ENCODE measurements around the gene CYP46A1.
A peak's percentile ranks its signal among the peaks of the same experiment; 100 is the strongest.

The CYP46A1 gene

GRCh38 chr14:99730876-99731546 is 46.9 kb downstream of the CYP46A1 start:
- Histone ChIP-seq H3K9ac (no peak overlapping the region), H3K27ac (no peak overlapping the region), H4K20me1 (ENCODE audit: insufficient read depth) (no peaks in the 10 kb centered on the region), H3K4me2 (peak overlapping the region; percentile 54; the same call in 1 of the 2 replicates), H2AFZ (ENCODE audit: low read depth) (peak overlapping the region; percentile 76; the same call in 1 of the 2 replicates), H3K36me3 (ENCODE audit: insufficient read depth) (no peaks in the 10 kb centered on the region), H3K4me1 (ENCODE audit: low read depth, poor library complexity, severe bottlenecking) (no peaks in the 10 kb centered on the region), H3K27me3 (ENCODE audit: insufficient read depth, low read depth) (peaks cover 7% of the 10 kb centered on the region; the same call in 1 of the 2 replicates), H3K79me2 (ENCODE audit: insufficient read depth, low read depth) (no peaks in the 10 kb centered on the region), H3K4me3 (IDR thresholded peaks at IDR 0.05; ENCODE audit: insufficient read depth, low read depth, low read length) (no peak overlapping the region)
- no peak for TF ChIP-seq CTCF (conservative IDR thresholded peaks at IDR 0.05; ENCODE audit: low read depth, low read length)

- H3K36me3 ChIP-seq (ENCODE audit: insufficient read depth): no peaks in the 10 kb centered on the region
- no peak overlapping the region for H3K27ac ChIP-seq
- no peak overlapping the region for H3K4me3 ChIP-seq (IDR thresholded peaks at IDR 0.05; ENCODE audit: insufficient read depth, low read depth, low read length)
- no peaks in the 10 kb centered on the region for H3K79me2 ChIP-seq (ENCODE audit: insufficient read depth, low read depth)
- TF ChIP-seq CTCF (conservative IDR thresholded peaks at IDR 0.05; ENCODE audit: low read depth, low read length): no peak
- no peak overlapping the region for H3K4me2 ChIP-seq
- no peaks in the 10 kb centered on the region for H4K20me1 ChIP-seq (ENCODE audit: insufficient read depth)
- H3K4me1 ChIP-seq (ENCODE audit: low read depth, poor library complexity, severe bottlenecking): no peaks in the 10 kb centered on the region
- H3K9ac ChIP-seq: no peak overlapping the region
- no peak overlapping the region for H2AFZ ChIP-seq (ENCODE audit: low read depth)
- H3K27me3 ChIP-seq (ENCODE audit: insufficient read depth, low read depth): peaks cover 7% of the 10 kb centered on the region; the same call in 1 of the 2 replicates
These were observed 47.7 kb downstream of the CYP46A1 start for GRCh38 chr14:99731547-99732435.

DNA sequence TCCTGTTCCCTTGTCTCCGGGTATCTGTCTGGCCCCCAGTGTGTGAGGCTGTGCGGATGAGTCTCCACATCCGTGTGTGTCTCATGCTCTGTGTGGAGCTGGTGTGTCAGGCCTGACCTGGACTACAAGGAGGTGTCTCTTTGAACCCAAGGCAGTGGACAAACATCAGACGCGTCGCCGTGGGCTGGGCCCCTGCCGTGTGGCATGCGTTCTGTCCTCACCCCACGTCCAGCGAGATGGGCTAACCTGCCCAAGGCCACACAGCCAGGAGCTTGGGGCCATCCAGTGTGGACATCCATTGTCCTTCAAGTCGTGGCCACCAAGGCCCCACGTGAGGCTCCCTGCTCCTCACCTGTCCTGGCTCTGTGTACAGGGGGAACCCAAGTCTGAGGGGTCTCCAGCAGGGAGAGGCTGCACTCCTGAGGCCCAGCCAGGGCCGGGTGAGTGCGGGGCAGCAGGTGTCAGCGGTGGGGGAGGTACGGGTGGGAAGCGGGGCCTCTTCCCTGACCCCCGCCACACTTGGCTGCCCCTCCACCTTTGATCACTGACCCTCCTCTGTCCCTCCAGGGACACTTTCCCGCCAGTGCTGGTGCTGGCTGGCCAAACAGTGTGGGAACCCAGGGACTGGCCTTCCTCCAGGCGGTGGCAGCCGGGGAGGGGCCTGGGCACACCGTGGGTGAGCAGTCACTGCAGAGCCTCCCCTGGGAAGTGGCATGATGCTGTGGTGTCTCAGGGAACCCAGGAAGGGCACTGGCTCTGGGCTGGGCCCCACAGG is 48.5 kb downstream of the CYP46A1 start:
- Histone ChIP-seq H3K27me3 (ENCODE audit: insufficient read depth, low read depth) (peaks cover 7% of the 10 kb centered on the region; the same call in 1 of the 2 replicates), H3K4me1 (ENCODE audit: low read depth, poor library complexity, severe bottlenecking) (no peaks in the 10 kb centered on the region), H3K79me2 (ENCODE audit: insufficient read depth, low read depth) (no peaks in the 10 kb centered on the region), H2AFZ (ENCODE audit: low read depth) (no peak overlapping the region), H3K4me3 (IDR thresholded peaks at IDR 0.05; ENCODE audit: insufficient read depth, low read depth, low read length) (no peak overlapping the region), H4K20me1 (ENCODE audit: insufficient read depth) (no peaks in the 10 kb centered on the region), H3K9ac (no peak overlapping the region), H3K27ac (no peak overlapping the region), H3K4me2 (no peak overlapping the region), H3K36me3 (ENCODE audit: insufficient read depth) (no peaks in the 10 kb centered on the region)
- TF ChIP-seq CTCF (conservative IDR thresholded peaks at IDR 0.05; ENCODE audit: low read depth, low read length): no peak

- H3K4me1 ChIP-seq (ENCODE audit: low read depth, poor library complexity, severe bottlenecking): no peaks in the 10 kb centered on the region
- H3K27ac ChIP-seq: no peak overlapping the region
These were observed 49.1 kb downstream of the CYP46A1 start for GRCh38 chr14:99733211-99733539.

More at GRCh38 chr14:99733211-99733539, 49.1 kb downstream of the CYP46A1 start:
- Histone ChIP-seq H3K4me3 (IDR thresholded peaks at IDR 0.05; ENCODE audit: insufficient read depth, low read depth, low read length) (no peak overlapping the region), H3K9ac (no peak overlapping the region), H2AFZ (ENCODE audit: low read depth) (no peak overlapping the region), H3K4me2 (no peak overlapping the region), H4K20me1 (ENCODE audit: insufficient read depth) (no peaks in the 10 kb centered on the region), H3K79me2 (ENCODE audit: insufficient read depth, low read depth) (no peaks in the 10 kb centered on the region), H3K27me3 (ENCODE audit: insufficient read depth, low read depth) (peaks cover 7% of the 10 kb centered on the region; the same call in 1 of the 2 replicates), H3K36me3 (ENCODE audit: insufficient read depth) (no peaks in the 10 kb centered on the region)
- no peak for TF ChIP-seq CTCF (conservative IDR thresholded peaks at IDR 0.05; ENCODE audit: low read depth, low read length)

Data from KMS-11 (cell line).